ENCODE data around the gene ARFGEF2.

ARFGEF2 gene

GRCh38 chr20:48899881-48900280 lies 21.6 kb upstream of the ARFGEF2 start:
- Histone ChIP-seq H3K36me3 (ENCODE audit: control insufficient read depth, insufficient read depth, low read length) (no peaks in the 10 kb centered on the region), H3K9me3 (ENCODE audit: control insufficient read depth, low read length) (no peaks in the 10 kb centered on the region), H3K4me3 (ENCODE audit: extremely low read depth, insufficient read depth, low read length, poor library complexity, severe bottlenecking) (no peak overlapping the region), H3K4me1 (ENCODE audit: control insufficient read depth, insufficient read depth, low read length, poor library complexity, severe bottlenecking) (no peaks in the 10 kb centered on the region), H3K27ac (ENCODE audit: low read depth, low read length, severe bottlenecking) (no peak overlapping the region)

- no peak overlapping the region for H3K27ac ChIP-seq (ENCODE audit: low read depth, low read length, severe bottlenecking)
- 90 to 92% methylated on average over 2 to 3 of the region's 4 CpGs for WGBS, 2 experiments (ENCODE audit: insufficient coverage in 2 of 2)
- no peaks in the 10 kb centered on the region for H3K4me1 ChIP-seq (ENCODE audit: control insufficient read depth, insufficient read depth, low read length, poor library complexity, severe bottlenecking)
- no peaks in the 10 kb centered on the region for H3K36me3 ChIP-seq (ENCODE audit: control insufficient read depth, insufficient read depth, low read length)
- H3K4me3 ChIP-seq (ENCODE audit: extremely low read depth, insufficient read depth, low read length, poor library complexity, severe bottlenecking), result no peak overlapping the region
- no peaks in the 10 kb centered on the region for H3K9me3 ChIP-seq (ENCODE audit: control insufficient read depth, low read length)
Measured at GRCh38 chr20:48901326-48901725, 20.2 kb upstream of the ARFGEF2 start.

DNA sequence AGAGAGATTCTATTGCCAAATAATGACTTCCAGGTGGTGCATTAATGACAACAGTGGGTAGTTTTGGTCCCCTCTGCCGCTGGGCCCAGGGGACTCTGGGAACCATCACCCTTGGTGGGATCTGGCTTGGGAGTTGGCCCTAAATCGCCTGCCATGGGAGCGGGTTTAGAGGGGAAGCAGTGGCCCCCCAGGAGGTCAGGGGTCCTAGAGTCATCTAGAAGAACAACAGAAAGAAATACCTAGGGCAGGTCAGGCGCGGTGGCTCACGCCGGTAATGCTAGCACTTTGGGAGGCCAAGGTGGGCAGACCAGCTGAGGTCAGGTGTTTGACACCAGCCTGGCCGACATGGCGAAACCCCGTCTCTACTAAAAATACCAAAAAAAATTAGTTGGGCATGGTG lies 17.8 kb upstream of the ARFGEF2 start:
- Histone ChIP-seq H3K9me3 (ENCODE audit: control insufficient read depth, low read length) (no peaks in the 10 kb centered on the region), H3K4me1 (ENCODE audit: control insufficient read depth, insufficient read depth, low read length, poor library complexity, severe bottlenecking) (no peaks in the 10 kb centered on the region), H3K4me3 (ENCODE audit: extremely low read depth, insufficient read depth, low read length, poor library complexity, severe bottlenecking) (no peak overlapping the region), H3K27ac (ENCODE audit: low read depth, low read length, severe bottlenecking) (no peak overlapping the region), H3K36me3 (ENCODE audit: control insufficient read depth, insufficient read depth, low read length) (no peaks in the 10 kb centered on the region)
- WGBS, 2 experiments (ENCODE audit: insufficient coverage in 2 of 2), result 83 to 100% methylated on average over 8 to 9 of the region's 10 CpGs

DNA sequence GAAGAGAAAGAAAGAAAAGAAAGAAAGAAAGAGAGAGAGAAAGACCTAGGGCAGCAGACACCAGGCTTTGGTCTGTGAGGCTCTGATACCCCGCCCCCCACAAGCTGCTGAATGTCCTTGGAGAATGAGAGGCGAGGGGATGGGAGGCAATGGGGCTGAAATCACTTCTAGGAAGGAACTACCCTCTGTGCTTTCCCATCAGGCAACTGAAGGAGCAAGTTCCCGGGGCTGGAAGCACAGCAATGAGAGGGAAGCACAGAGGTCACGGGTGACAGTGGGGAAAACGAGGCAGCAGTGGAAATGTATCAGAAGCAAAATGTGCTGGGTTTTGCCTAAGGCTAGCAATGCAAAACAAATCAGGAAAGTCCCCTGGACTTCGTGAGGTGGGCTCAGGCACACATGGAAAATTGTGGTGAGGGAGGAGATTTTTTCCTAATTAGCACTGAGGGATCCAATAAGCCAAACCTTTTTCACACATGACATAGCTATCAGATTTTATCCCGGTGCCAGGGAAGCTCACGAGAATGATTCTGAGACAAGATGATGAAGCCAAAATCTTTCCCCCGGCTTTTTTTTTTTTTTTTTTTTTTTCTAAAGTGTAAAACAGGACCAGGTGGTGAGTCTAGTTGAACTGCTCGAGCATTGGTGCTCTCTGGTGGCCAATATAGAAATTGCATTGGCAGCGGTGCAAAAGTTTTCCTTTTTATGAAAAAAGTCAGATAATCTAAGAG lies 16.8 kb upstream of the ARFGEF2 start:
- Histone ChIP-seq H3K4me1 (ENCODE audit: control insufficient read depth, insufficient read depth, low read length, poor library complexity, severe bottlenecking) (no peaks in the 10 kb centered on the region), H3K36me3 (ENCODE audit: control insufficient read depth, insufficient read depth, low read length) (no peaks in the 10 kb centered on the region), H3K9me3 (ENCODE audit: control insufficient read depth, low read length) (peaks cover 8% of the 10 kb centered on the region), H3K27ac (ENCODE audit: low read depth, low read length, severe bottlenecking) (no peak overlapping the region), H3K4me3 (ENCODE audit: extremely low read depth, insufficient read depth, low read length, poor library complexity, severe bottlenecking) (no peak overlapping the region)
- 18 to 31% methylated on average over 6 to 7 of the region's 11 CpGs for WGBS, 2 experiments (ENCODE audit: insufficient coverage in 2 of 2)

- WGBS, 2 experiments (ENCODE audit: insufficient coverage in 2 of 2), result 47 to 70% methylated on average over 3 of the region's 5 CpGs
- Histone ChIP-seq H3K4me3 (ENCODE audit: extremely low read depth, insufficient read depth, low read length, poor library complexity, severe bottlenecking) (no peak overlapping the region), H3K27ac (ENCODE audit: low read depth, low read length, severe bottlenecking) (no peak overlapping the region), H3K4me1 (ENCODE audit: control insufficient read depth, insufficient read depth, low read length, poor library complexity, severe bottlenecking) (no peaks in the 10 kb centered on the region), H3K36me3 (ENCODE audit: control insufficient read depth, insufficient read depth, low read length) (no peaks in the 10 kb centered on the region), H3K9me3 (ENCODE audit: control insufficient read depth, low read length) (peaks cover 12% of the 10 kb centered on the region)
Measured at GRCh38 chr20:48905297-48905647, 16.2 kb upstream of the ARFGEF2 start.

DNA sequence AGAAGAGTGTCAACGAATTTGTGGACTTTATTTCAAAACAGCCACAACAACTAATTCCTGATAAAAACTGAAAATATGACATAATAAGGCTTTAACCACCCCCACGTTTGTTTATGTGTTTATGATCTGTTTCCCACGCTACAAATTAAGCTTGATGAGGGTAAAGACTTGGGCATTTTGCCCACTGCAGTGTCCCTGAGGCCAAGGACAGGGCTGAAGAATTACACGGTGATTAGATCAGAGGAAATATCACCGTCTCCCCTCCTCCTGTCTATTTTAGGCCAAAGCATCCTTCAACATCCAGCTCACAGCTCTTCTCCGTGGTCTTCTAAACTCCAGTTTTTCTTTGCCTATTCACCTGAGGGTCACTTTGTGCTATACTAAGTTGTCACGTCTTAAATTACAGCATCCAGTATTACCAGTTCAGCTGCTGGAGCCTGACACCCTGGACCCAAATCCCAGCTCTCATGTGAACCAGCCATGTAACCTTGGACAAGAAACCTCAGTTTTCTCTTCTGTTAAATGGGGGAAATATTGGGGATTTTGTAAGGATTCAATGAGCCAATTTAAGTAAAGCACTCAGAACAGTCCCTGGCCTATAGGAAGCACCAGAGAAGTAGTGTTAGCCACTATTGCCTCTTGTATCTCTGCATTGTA lies 15.2 kb upstream of the ARFGEF2 start:
- Histone ChIP-seq H3K27ac (ENCODE audit: low read depth, low read length, severe bottlenecking) (no peak overlapping the region), H3K9me3 (ENCODE audit: control insufficient read depth, low read length) (peaks cover 12% of the 10 kb centered on the region), H3K36me3 (ENCODE audit: control insufficient read depth, insufficient read depth, low read length) (no peaks in the 10 kb centered on the region), H3K4me3 (ENCODE audit: extremely low read depth, insufficient read depth, low read length, poor library complexity, severe bottlenecking) (no peak overlapping the region), H3K4me1 (ENCODE audit: control insufficient read depth, insufficient read depth, low read length, poor library complexity, severe bottlenecking) (no peaks in the 10 kb centered on the region)
- 75 to 81% methylated on average over 4 to 6 of the region's 7 CpGs for WGBS, 2 experiments (ENCODE audit: insufficient coverage in 2 of 2)

DNA sequence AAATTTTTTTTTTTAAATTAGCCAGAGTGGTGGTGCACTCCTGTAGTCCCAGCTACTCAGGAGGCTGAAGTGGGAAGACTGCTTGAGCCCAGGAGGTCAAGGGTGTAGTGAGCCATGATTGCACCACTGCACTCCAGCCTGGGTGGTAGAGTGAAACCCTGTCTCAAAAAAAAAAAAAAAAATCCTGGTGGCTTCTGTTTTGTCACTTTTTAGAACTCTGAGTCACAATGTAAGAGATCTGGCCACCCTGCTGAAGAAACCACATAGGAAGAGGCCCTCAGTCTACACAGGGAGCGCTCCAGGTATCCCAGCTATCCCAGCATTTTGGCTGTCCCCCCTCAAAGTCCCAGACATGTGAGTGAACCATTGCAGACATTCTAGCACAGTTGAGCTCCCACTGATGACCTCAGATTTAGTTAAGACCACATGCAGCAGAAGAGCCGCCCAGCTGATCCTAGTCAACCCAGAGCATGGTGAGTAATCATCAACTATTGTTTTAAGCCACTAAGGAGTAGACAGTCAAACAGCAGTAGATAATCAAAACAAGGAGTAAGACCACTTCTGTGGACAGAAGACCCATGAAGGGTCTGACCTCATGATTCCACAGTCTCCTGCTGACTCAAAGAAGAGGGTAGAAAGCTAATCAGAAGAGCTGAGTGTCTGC lies 12.7 kb upstream of the ARFGEF2 start:
- WGBS, 2 experiments (ENCODE audit: insufficient coverage in 2 of 2), result 100% methylated on average over 1 to 2 of the region's 2 CpGs
- H3K36me3 ChIP-seq (ENCODE audit: control insufficient read depth, insufficient read depth, low read length), result no peaks in the 10 kb centered on the region

DNA sequence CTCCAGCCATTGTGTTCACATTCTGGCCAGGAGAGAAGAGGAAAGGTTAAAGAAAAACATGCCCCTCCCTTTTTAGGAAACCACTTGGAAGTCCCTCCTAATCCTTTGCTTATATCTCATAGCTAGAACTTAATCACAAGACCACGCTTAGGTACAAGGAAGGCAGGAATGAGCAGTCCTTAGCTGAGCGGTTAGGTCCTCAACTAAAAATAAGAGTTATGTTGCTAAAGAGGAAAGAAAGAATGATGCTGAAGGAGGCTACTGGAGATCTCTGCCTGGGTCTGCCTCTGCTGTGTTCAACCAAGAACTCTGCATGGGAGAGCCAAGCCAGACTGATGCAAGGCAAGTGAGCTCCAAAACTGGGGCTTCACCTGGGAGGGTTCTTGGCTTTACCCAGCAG lies 11.6 kb upstream of the ARFGEF2 start:
- H3K36me3 ChIP-seq (ENCODE audit: control insufficient read depth, insufficient read depth, low read length), result no peaks in the 10 kb centered on the region
- no peak overlapping the region for H3K27ac ChIP-seq (ENCODE audit: low read depth, low read length, severe bottlenecking)
- no peak overlapping the region for H3K4me3 ChIP-seq (ENCODE audit: extremely low read depth, insufficient read depth, low read length, poor library complexity, severe bottlenecking)
- WGBS, 2 experiments (ENCODE audit: insufficient coverage in 2 of 2), result 90 to 100% methylated on average over 2 of the region's 2 CpGs
- peaks cover 12% of the 10 kb centered on the region for H3K9me3 ChIP-seq (ENCODE audit: control insufficient read depth, low read length)
- H3K4me1 ChIP-seq (ENCODE audit: control insufficient read depth, insufficient read depth, low read length, poor library complexity, severe bottlenecking), result no peaks in the 10 kb centered on the region

More for the DNA sequence above, 12.7 kb upstream of the ARFGEF2 start:
- Histone ChIP-seq H3K4me1 (ENCODE audit: control insufficient read depth, insufficient read depth, low read length, poor library complexity, severe bottlenecking) (no peaks in the 10 kb centered on the region), H3K27ac (ENCODE audit: low read depth, low read length, severe bottlenecking) (no peak overlapping the region), H3K4me3 (ENCODE audit: extremely low read depth, insufficient read depth, low read length, poor library complexity, severe bottlenecking) (no peak overlapping the region), H3K9me3 (ENCODE audit: control insufficient read depth, low read length) (peaks cover 12% of the 10 kb centered on the region)

DNA sequence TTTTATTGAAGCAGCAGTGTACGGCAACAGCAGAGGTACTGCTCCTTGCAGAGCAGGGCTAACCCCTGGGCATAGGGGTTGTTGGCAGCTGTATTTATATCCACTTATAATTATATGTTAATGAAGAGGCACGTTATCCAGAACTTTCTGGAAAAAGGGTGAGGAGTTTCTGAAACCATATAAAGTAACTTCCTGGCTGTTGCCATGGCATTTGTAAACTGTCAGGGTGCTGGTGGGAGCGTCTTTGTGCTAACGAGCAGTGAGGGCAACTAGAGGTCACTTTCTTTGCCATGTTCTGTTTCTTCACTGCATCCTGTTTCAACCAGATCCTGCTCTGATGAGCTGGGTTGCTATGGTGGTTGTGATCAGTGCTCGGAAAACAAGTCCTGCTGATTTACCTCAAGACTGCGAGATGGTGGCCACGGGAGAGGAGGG lies 11.1 kb upstream of the ARFGEF2 start:
- Histone ChIP-seq H3K36me3 (ENCODE audit: control insufficient read depth, insufficient read depth, low read length) (no peaks in the 10 kb centered on the region), H3K4me1 (ENCODE audit: control insufficient read depth, insufficient read depth, low read length, poor library complexity, severe bottlenecking) (no peaks in the 10 kb centered on the region), H3K9me3 (ENCODE audit: control insufficient read depth, low read length) (peaks cover 12% of the 10 kb centered on the region), H3K4me3 (ENCODE audit: extremely low read depth, insufficient read depth, low read length, poor library complexity, severe bottlenecking) (no peak overlapping the region), H3K27ac (ENCODE audit: low read depth, low read length, severe bottlenecking) (no peak overlapping the region)
- 85 to 90% methylated on average over 4 to 5 of the region's 7 CpGs for WGBS, 2 experiments (ENCODE audit: insufficient coverage in 2 of 2)

GRCh38 chr20:48912065-48912464 lies 9.4 kb upstream of the ARFGEF2 start:
- Histone ChIP-seq H3K4me1 (ENCODE audit: control insufficient read depth, insufficient read depth, low read length, poor library complexity, severe bottlenecking) (no peaks in the 10 kb centered on the region), H3K27ac (ENCODE audit: low read depth, low read length, severe bottlenecking) (no peak overlapping the region)
- 96 to 97% methylated on average over 4 of the region's 4 CpGs for WGBS, 2 experiments (ENCODE audit: insufficient coverage in 2 of 2)

DNA sequence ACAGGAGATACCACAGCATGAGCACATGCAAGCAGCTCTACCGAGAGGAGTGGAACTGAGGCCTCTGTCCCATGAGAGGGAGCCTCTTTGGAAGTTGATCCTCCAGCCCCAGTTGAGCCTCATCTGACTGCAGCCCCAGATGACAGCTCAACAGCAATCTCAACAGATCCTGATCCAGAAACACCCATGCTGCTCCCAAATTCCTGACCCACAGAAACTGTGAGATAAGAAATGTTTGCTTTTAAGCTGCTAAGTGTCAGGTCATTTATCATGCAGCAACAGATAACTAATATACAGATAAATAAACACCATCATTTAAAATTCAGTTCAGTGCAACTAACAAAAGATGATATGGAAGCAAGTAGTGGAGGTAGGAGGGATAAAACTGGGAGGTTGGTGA lies 4.8 kb upstream of the ARFGEF2 start:
- Histone ChIP-seq H3K4me3 (ENCODE audit: extremely low read depth, insufficient read depth, low read length, poor library complexity, severe bottlenecking) (no peak overlapping the region), H3K9me3 (ENCODE audit: control insufficient read depth, low read length) (no peaks in the 10 kb centered on the region)
- WGBS, 2 experiments (ENCODE audit: insufficient coverage in 2 of 2), result 83 to 89% methylated on average over 1 of the region's 1 CpG

More at GRCh38 chr20:48912065-48912464, 9.4 kb upstream of the ARFGEF2 start:
- no peak overlapping the region for H3K4me3 ChIP-seq (ENCODE audit: extremely low read depth, insufficient read depth, low read length, poor library complexity, severe bottlenecking)
- H3K36me3 ChIP-seq (ENCODE audit: control insufficient read depth, insufficient read depth, low read length), result no peaks in the 10 kb centered on the region
- peaks cover 12% of the 10 kb centered on the region for H3K9me3 ChIP-seq (ENCODE audit: control insufficient read depth, low read length)

More for the DNA sequence above, 4.8 kb upstream of the ARFGEF2 start:
- H3K36me3 ChIP-seq (ENCODE audit: control insufficient read depth, insufficient read depth, low read length), result no peaks in the 10 kb centered on the region
- no peak overlapping the region for H3K27ac ChIP-seq (ENCODE audit: low read depth, low read length, severe bottlenecking)
- H3K4me1 ChIP-seq (ENCODE audit: control insufficient read depth, insufficient read depth, low read length, poor library complexity, severe bottlenecking), result peaks cover 2% of the 10 kb centered on the region
